Ovary (tissue), 9 donors: ENCODE data around the gene PRICKLE4. TPM values are rescaled to one million over a fixed set of nuclear protein-coding genes. Genes with fewer than 3 reads are reported as not detected.
A peak's percentile ranks its signal among the peaks of the same experiment; 100 is the strongest.
"Not testable (repeated sequence)": the region's sequence is repeated elsewhere in the genome, so short reads cannot be mapped to it uniquely, and the experiment has no call there.

ENCODE experiments used
- DNase-seq, 5 donors: peaks; one replicate each; pipeline ENCODE4 v3.0.0-alpha.2; 2019 to 2020
- H3K27ac ChIP-seq, 2 donors: fragments of 200-600 bp; one replicate each; pipeline versions ENCODE4 v1.5.1 to v1.8.0; 2019 to 2022
- H3K27me3 ChIP-seq: fragments of 200-600 bp; one replicate; pipeline ENCODE4 v1.8.0; 2022
- H3K36me3 ChIP-seq: fragments of 200-600 bp; sonication (generic); one replicate; pipeline ENCODE4 v1.5.1; 2019
- H3K4me1 ChIP-seq: one replicate; pipeline ENCODE4 v1.8.1; 2013; ENCODE audit warnings: mild to moderate bottlenecking, moderate library complexity; ENCODE audit not compliant: insufficient read depth
- H3K4me3 ChIP-seq: fragments of 200-600 bp; sonication (generic); one replicate; pipeline ENCODE4 v1.5.1; 2017
- H3K9me3 ChIP-seq, 2 donors: fragments of 200-600 bp in 1 of 2; sonication (generic) in 1 of 2; one replicate each; pipeline versions ENCODE4 v1.5.1 to v1.8.1; 2013 to 2019; ENCODE audit warnings: mild to moderate bottlenecking in 1 of 2, moderate library complexity in 1 of 2
- EP300 ChIP-seq: sonication (generic); formaldehyde crosslinking; IDR thresholded peaks from one replicate; pipeline ENCODE4 v1.6.1; 2017; ENCODE audit warnings: antibody characterized with exemption
- POLR2A ChIP-seq: fragments of 450-650 bp; IDR thresholded peaks from one replicate; pipeline ENCODE4 v1.6.1; 2017; ENCODE audit warnings: antibody characterized with exemption, mild to moderate bottlenecking, moderate library complexity
- WGBS, 3 donors: extraction: QIAGEN DNeasy Blood & Tissue Kit in 1 of 3; methylation state at CpG; one replicate each; pipeline versions ENCODE4 v1.1.5 to v1.1.7; 2013 to 2017; 5-methylcytosine and 5-hydroxymethylcytosine counted together
- intact Hi-C, 4 donors: fragments of 100-400 bp; cut with DNase I; formaldehyde crosslinking; loops; one replicate each; pipeline versions ENCODE4 v1.11.0 to v1.15.1; 2022 to 2023
- polyA plus RNA-seq, 2 donors: library from polyadenylated mRNA; stranded (reverse); fragments of 200-250 nt in 1 of 2; fragments of 350-450 nt in 1 of 2; fragmentation: Illumina TruSeq in 1 of 2; extraction: RNeasy Lipid Tissue Mini Kit (QIAGEN cat#74804) in 1 of 2; gene quantifications; one replicate each; pipeline ENCODE4 v1.2.3, GENCODE V29; 2013 to 2014
- total RNA-seq, 7 donors: library from RNA; depleted of rRNA in 2 of 7; stranded (reverse); fragments of >200 nt in 2 of 7; fragmentation: NEBNext Ultra II Directional in 3 of 7; extraction: Animal tissue kit (Norgen Biotek cat#: 25700) in 3 of 7; gene quantifications; one replicate each; pipeline versions ENCODE4 v1.1.0 to v1.2.4, GENCODE V29; 2016 to 2023
- TF ChIP-seq, protein P1 (sequence below), 3 donors: fragments of 450-650 bp in 2 of 3; fragments of 200-600 bp in 1 of 3; IDR thresholded peaks; one replicate each; pipeline versions ENCODE4 v1.5.1 to v1.8.0; 2016 to 2022; ENCODE audit warnings: antibody characterized with exemption in 3 of 3, mild to moderate bottlenecking in 1 of 3
- donor health status: DM: no; HTN: no; CAD: no; lungs with moderate emphysema.
- donor health status: DM: no; HTN: no; CAD: no.
- donor health status: Bipolar disorder and iron deficiency.
- donor health status: DM: yes; HTN: yes; CAD: no.
- donor health status: DM: no; HTN: no; CAD: no.
- donor health status: DM: yes; HTN: yes; CAD: no.

PRICKLE4 gene
- total and polyA plus RNA-seq, 9 donors, result 1.5 to 7.3 (median 3.0) TPM

DNA sequence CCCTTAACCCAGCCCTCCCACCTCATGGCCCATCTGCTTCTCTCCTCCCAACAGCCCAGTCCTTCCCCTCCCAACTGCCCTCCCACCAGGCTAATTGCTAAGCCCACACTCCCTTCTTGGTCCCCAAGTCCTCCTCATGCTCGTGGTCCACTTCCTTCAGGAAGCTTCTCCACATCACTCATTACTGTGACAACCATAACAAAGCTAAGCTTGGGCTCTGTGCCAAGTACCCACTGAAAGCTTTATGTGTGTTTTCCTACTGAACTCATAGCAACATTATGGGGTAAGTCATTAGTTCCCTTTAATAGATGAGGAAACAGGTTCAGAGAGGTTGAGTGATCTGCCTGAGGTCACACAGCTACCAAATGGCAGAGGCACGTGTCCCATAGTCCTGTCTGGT lies 17.1 kb upstream of the PRICKLE4 start:
- Histone ChIP-seq H3K9me3 (no peaks in the 10 kb centered on the region), H3K27ac (no peak overlapping the region), H3K4me3 (no peak overlapping the region), H3K27me3 (no peaks in the 10 kb centered on the region), H3K4me1 (no peaks in the 10 kb centered on the region), H3K36me3 (no peaks in the 10 kb centered on the region)
- TF ChIP-seq EP300 (no peak), POLR2A (no peak)
- TF ChIP-seq, protein P1, sequence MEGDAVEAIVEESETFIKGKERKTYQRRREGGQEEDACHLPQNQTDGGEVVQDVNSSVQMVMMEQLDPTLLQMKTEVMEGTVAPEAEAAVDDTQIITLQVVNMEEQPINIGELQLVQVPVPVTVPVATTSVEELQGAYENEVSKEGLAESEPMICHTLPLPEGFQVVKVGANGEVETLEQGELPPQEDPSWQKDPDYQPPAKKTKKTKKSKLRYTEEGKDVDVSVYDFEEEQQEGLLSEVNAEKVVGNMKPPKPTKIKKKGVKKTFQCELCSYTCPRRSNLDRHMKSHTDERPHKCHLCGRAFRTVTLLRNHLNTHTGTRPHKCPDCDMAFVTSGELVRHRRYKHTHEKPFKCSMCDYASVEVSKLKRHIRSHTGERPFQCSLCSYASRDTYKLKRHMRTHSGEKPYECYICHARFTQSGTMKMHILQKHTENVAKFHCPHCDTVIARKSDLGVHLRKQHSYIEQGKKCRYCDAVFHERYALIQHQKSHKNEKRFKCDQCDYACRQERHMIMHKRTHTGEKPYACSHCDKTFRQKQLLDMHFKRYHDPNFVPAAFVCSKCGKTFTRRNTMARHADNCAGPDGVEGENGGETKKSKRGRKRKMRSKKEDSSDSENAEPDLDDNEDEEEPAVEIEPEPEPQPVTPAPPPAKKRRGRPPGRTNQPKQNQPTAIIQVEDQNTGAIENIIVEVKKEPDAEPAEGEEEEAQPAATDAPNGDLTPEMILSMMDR (IDR thresholded peaks at IDR 0.05), result no peak
- intact Hi-C loops, result no loop called here
- DNase-seq, result no peak
- WGBS, 3 donors, result 20 to 36% (median 34%) methylated on average over 2 of the region's 2 CpGs

DNA sequence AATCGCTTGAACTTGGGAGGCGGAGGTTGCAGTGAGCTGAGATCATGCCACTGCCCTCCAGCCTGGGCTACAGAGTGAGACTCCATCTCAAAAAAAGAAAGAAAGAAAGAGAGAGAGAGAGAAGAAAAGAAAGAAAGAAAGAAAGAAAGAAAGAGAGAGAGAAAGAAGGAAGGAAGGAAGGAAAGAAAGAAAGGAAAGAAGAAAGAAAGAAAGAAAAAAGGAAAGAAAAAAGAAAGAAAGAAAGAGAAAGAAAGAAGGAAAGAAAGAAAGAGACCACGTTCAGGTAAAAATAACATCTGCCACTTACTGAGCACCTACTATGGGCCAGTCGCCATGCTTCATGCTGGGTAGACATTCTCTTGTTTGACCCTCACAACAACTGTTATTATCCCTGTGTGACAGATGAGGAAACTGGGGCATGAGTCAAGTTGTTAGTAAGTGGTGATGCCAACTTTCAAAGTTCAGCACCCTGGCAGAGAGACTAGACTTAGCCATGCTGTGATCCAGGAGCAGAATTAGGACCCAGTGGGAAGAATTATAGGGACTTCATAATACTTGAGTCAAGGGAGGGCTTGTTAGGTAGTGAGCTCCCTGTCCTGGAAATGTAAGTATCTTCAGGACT lies 14.4 kb upstream of the PRICKLE4 start:
- H3K4me3 ChIP-seq, DNase-seq, intact Hi-C loops, H3K9me3 ChIP-seq, H3K36me3 ChIP-seq, H3K27ac ChIP-seq, H3K27me3 ChIP-seq, H3K4me1 ChIP-seq: not testable (repeated sequence)
- WGBS, 3 donors, result 88 to 96% (median 89%) methylated on average over 4 of the region's 4 CpGs

DNA sequence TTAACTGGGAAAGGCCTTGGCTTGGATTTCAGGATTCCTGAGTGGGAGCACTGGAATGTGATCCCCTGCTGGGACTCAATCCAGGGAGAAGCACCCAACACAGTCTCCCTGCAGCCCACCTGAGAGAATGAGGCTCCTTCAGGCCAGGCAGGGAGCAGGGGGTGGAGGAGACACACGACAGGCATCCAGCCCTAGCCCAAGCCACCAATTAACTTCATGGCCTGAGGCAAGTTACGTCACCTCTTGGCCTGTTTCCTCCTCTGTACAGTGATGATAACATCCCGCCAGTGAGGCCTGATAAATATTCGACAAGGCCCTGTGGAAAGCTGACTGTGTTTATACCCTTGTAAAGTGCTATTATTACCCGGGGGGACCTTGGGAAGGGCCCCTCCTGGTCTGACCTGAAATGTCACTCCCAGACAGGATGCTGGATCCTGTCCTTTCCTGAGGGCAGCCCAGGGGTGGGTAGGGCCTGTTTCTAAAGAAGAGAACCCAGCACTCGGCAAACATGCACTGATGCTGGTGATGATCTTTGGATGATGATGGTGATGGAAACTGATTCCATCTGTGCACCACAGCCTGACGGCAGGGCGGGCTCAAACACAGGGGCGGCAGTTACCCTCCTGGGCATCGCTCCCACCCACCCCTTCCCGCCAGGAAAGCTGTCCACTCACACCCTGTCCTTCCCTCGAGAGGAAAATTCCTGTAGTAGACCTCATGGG lies 13.3 kb upstream of the PRICKLE4 start:
- intact Hi-C loops, result no loop called here
- H3K4me3 ChIP-seq, result no peak overlapping the region
- no peak for TF ChIP-seq POLR2A
- TF ChIP-seq, protein P1 (IDR thresholded peaks at IDR 0.05), result no peak
- TF ChIP-seq EP300, result no peak
- 37 to 39% (median 37%) methylated on average over 12 of the region's 12 CpGs for WGBS, 3 donors
- peak in 2 of 5 donors; percentile 43 to 66 for DNase-seq
- H3K27ac ChIP-seq, result no peak overlapping the region
- no peaks in the 10 kb centered on the region for H3K36me3 ChIP-seq
- H3K9me3 ChIP-seq, result no peaks in the 10 kb centered on the region
- no peaks in the 10 kb centered on the region for H3K4me1 ChIP-seq
- H3K27me3 ChIP-seq, result no peaks in the 10 kb centered on the region

DNA sequence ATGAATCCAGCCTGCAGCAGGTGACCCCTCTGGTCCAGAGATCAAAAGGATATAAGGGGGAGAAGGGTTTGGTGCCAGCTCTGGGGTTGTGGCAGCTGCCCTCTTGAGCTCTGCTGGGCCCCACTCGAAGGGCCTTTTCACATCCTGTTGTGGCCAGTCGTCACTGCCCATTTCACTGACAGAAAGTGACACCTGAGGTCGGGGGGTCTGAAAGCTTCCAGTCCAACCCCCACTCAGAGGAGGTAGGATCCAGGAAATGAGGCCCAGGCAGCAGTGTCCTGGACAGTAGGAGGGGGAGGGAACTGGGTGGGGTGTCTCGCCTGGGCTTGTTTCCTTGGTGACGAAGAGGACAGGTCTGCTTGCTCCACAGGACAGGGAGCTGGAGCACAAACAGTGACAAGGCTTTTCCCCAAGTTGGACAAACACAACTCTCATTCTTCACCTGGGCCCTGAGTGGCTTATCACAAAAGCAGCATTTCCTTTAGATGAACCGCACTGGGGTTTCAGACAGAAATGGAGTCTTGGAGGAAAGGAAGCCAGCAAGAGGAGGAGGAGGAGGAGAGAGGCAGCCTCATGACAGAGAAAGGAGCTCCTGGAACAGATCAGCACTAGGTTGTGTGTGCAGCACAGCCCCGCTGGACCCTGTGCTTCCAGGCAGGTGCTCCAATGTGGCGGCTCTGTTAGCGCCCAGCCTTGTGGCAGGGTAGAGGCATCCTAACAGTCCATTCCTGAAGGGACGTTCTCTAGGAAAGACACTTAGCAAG lies 11.9 kb upstream of the PRICKLE4 start:
- Histone ChIP-seq H3K27me3 (no peaks in the 10 kb centered on the region), H3K9me3 (no peaks in the 10 kb centered on the region), H3K4me3 (no peak overlapping the region), H3K36me3 (no peaks in the 10 kb centered on the region), H3K27ac (no peak overlapping the region), H3K4me1 (no peaks in the 10 kb centered on the region)
- DNase-seq, result no peak
- no peak for TF ChIP-seq POLR2A
- no peak for TF ChIP-seq EP300
- TF ChIP-seq, protein P1 (IDR thresholded peaks at IDR 0.05), result no peak
- 75 to 78% (median 77%) methylated on average over 10 of the region's 10 CpGs for WGBS, 3 donors
- intact Hi-C loops, result no loop called here
